ENCODE results near the gene ROBO1. TPM values are rescaled to one million over a fixed set of nuclear protein-coding genes. Genes with fewer than 3 reads are reported as not detected.

ROBO1 gene
- total RNA-seq, 2 experiments from 2014 or later, result 0.36 to 0.69 TPM

GRCh38 chr3:78878789-78879188, 889.0 kb downstream of the ROBO1 start:
- CTCF ChIA-PET, result no interaction called here
- ATAC-seq (ENCODE audit: poor library complexity), result no peak

GRCh38 chr3:78878011-78878410, 889.8 kb downstream of the ROBO1 start:
- Mint-ChIP-seq H3K4me3 (no peak overlapping the region), H3K27ac (no peak overlapping the region), H3K36me3 (ENCODE audit: low read depth) (no peaks in the 10 kb centered on the region), H3K9me3 (peaks cover 10% of the 10 kb centered on the region), H3K4me1 (ENCODE audit: low read depth) (no peaks in the 10 kb centered on the region), H3K27me3 (no peaks in the 10 kb centered on the region)
- Histone ChIP-seq H3K36me3 (ENCODE audit: insufficient read depth, low read length) (no peaks in the 10 kb centered on the region), H3K9me3 (ENCODE audit: control insufficient read depth in 1 of 2, insufficient read depth in 1 of 2, low read length in 2 of 2) (peaks cover 0 to 5% of the 10 kb centered on the region in 2 experiments), H3K27me3 (ENCODE audit: control insufficient read depth in 1 of 2, insufficient read depth in 2 of 2, low read length in 2 of 2) (no peaks in the 10 kb centered on the region), H3K4me3 (ENCODE audit: low read length) (no peak overlapping the region), H3K27ac (ENCODE audit: low read depth in 1 of 2, low read length in 2 of 2) (no peak overlapping the region), H3K4me1 (ENCODE audit: insufficient read depth, low read length) (no peaks in the 10 kb centered on the region)
- TF ChIP-seq CTCF (IDR thresholded peaks at IDR 0.05), result no peak
- ChIA-PET POLR2A (no interaction called here), CTCF (no interaction called here)
- no peak for ATAC-seq (ENCODE audit: poor library complexity)
- no peak for DNase-seq
- intact Hi-C loops (cut with DNase I, micrococcal nuclease), result no loop called here

More at GRCh38 chr3:78878789-78879188, 889.0 kb downstream of the ROBO1 start:
- Histone ChIP-seq H3K4me3 (ENCODE audit: low read length) (no peak overlapping the region), H3K9me3 (ENCODE audit: control insufficient read depth in 1 of 2, insufficient read depth in 1 of 2, low read length in 2 of 2) (peaks cover 0 to 5% of the 10 kb centered on the region in 2 experiments), H3K27ac (ENCODE audit: low read depth in 1 of 2, low read length in 2 of 2) (no peak overlapping the region), H3K36me3 (ENCODE audit: insufficient read depth, low read length) (no peaks in the 10 kb centered on the region), H3K4me1 (ENCODE audit: insufficient read depth, low read length) (no peaks in the 10 kb centered on the region), H3K27me3 (ENCODE audit: control insufficient read depth in 1 of 2, insufficient read depth in 2 of 2, low read length in 2 of 2) (no peaks in the 10 kb centered on the region)
- no peak overlapping the region for H3K27ac Mint-ChIP-seq
- no peak for DNase-seq
- H3K4me3 Mint-ChIP-seq, result no peak overlapping the region
- H3K27me3 Mint-ChIP-seq, result no peaks in the 10 kb centered on the region
- H3K9me3 Mint-ChIP-seq, result peaks cover 10% of the 10 kb centered on the region
- no peak for TF ChIP-seq CTCF (IDR thresholded peaks at IDR 0.05)
- no peaks in the 10 kb centered on the region for H3K36me3 Mint-ChIP-seq (ENCODE audit: low read depth)
- no peaks in the 10 kb centered on the region for H3K4me1 Mint-ChIP-seq (ENCODE audit: low read depth)
- intact Hi-C loops (cut with DNase I, micrococcal nuclease), result no loop called here
- POLR2A ChIA-PET, result no interaction called here

GRCh38 chr3:78875851-78876250, 891.9 kb downstream of the ROBO1 start:
- POLR2A ChIA-PET, result no interaction called here
- intact Hi-C loops (cut with DNase I, micrococcal nuclease), result no loop called here
- Histone ChIP-seq H3K27ac (ENCODE audit: low read depth in 1 of 2, low read length in 2 of 2) (no peak overlapping the region), H3K9me3 (ENCODE audit: control insufficient read depth in 1 of 2, insufficient read depth in 1 of 2, low read length in 2 of 2) (peaks cover 0 to 3% of the 10 kb centered on the region in 2 experiments), H3K4me3 (ENCODE audit: low read length) (no peak overlapping the region), H3K4me1 (ENCODE audit: insufficient read depth, low read length) (no peaks in the 10 kb centered on the region), H3K36me3 (ENCODE audit: insufficient read depth, low read length) (no peaks in the 10 kb centered on the region), H3K27me3 (ENCODE audit: control insufficient read depth in 1 of 2, insufficient read depth in 2 of 2, low read length in 2 of 2) (no peaks in the 10 kb centered on the region)
- TF ChIP-seq CTCF (IDR thresholded peaks at IDR 0.05), result no peak
- H3K36me3 Mint-ChIP-seq (ENCODE audit: low read depth), result no peaks in the 10 kb centered on the region
- no peak overlapping the region for H3K4me3 Mint-ChIP-seq
- H3K9me3 Mint-ChIP-seq, result peaks cover 6% of the 10 kb centered on the region
- no peaks in the 10 kb centered on the region for H3K27me3 Mint-ChIP-seq
- ATAC-seq (ENCODE audit: poor library complexity) (no peak), DNase-seq (no peak)
- no peaks in the 10 kb centered on the region for H3K4me1 Mint-ChIP-seq (ENCODE audit: low read depth)
- CTCF ChIA-PET, result no interaction called here
- no peak overlapping the region for H3K27ac Mint-ChIP-seq

All from CD4-positive, alpha-beta T cell (primary cell).